Subcutaneous adipose tissue (tissue), 4 donors: ENCODE results near the gene SPRN. TPM values are rescaled to one million over a fixed set of nuclear protein-coding genes. Genes with fewer than 3 reads are reported as not detected.

Experiments
- small RNA-seq: library from RNA; depleted of rRNA; stranded (forward); fragments of <200 nt; gene quantifications from one replicate; pipeline ENCODE3, GENCODE V24; 2016
- total RNA-seq, 4 donors: library from RNA; depleted of rRNA; stranded (reverse); fragments of >200 nt; gene quantifications; one replicate each; pipeline ENCODE4 v1.1.0, GENCODE V29; 2016
- TF ChIP-seq, protein P1 (sequence below): fragments of 450-650 bp; IDR thresholded peaks from one replicate; pipeline ENCODE4 v1.5.1; 2016; ENCODE audit warnings: low read depth, mild to moderate bottlenecking, control low read depth, antibody characterized with exemption, moderate library complexity

Gene SPRN
- total RNA-seq, 4 donors from 2014 or later = not detected

DNA sequence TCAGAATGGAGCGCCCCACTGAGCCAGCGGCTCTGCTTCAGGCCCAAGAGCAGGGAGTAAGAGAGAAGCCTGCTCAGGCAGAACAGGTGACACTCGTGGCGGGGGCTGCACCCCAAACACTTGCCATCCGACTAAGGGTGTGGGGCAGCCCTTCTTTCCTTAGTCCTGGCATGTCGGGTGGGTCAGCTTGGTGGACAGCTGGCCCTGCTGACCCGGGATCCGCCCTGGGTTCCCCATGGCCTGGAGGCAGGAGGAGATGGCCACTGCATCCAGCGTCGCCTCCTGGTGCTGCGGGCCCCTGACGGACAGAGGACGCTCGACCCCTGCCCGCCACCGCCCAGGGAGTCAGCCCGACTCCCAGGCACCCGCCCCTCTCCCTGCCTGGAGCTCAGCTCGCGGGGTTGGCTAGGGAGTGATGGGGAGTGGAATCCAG is 46.6 kb downstream of the SPRN start:
- TF ChIP-seq, protein P1, sequence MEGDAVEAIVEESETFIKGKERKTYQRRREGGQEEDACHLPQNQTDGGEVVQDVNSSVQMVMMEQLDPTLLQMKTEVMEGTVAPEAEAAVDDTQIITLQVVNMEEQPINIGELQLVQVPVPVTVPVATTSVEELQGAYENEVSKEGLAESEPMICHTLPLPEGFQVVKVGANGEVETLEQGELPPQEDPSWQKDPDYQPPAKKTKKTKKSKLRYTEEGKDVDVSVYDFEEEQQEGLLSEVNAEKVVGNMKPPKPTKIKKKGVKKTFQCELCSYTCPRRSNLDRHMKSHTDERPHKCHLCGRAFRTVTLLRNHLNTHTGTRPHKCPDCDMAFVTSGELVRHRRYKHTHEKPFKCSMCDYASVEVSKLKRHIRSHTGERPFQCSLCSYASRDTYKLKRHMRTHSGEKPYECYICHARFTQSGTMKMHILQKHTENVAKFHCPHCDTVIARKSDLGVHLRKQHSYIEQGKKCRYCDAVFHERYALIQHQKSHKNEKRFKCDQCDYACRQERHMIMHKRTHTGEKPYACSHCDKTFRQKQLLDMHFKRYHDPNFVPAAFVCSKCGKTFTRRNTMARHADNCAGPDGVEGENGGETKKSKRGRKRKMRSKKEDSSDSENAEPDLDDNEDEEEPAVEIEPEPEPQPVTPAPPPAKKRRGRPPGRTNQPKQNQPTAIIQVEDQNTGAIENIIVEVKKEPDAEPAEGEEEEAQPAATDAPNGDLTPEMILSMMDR = no peak

DNA sequence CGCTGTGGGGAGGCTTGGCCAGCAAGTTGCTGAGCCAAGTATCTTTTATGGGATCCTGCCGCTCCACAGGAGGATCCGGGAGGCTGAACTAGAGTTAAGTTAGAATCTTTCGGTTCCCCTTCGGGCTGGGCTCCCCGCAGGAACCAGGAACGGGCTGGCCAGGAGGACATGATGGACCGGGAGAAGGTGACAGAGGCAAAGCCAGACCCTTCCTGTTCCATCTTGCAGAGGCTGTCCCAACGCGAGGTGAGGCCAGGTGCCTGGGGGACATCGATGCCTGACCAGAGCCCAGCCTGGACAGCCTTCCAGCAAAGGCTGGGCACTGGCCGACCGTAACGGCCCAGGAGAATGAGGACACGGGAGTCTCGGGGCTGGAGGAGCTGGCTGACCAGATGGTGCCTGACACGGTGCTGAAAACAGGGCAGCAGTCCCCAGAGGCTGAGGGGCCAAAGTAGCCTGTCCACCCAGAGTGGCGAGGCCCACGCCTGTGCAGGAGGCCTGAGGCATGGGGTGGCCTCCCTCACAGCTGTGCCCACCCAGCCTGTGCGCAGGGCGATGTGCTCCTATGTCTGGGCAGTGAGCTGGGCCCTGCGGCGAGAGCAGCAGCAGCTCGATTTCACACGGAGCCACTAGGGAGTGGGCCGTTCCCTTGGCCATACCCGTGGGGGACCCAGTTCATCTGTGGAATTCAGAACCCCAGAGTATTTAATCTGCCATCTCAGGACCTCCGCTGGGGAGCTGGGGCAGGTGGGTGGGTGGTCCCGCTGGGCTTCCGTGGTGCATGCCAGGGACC is 47.2 kb downstream of the SPRN start:
- TF ChIP-seq, protein P1 = no peak

DNA sequence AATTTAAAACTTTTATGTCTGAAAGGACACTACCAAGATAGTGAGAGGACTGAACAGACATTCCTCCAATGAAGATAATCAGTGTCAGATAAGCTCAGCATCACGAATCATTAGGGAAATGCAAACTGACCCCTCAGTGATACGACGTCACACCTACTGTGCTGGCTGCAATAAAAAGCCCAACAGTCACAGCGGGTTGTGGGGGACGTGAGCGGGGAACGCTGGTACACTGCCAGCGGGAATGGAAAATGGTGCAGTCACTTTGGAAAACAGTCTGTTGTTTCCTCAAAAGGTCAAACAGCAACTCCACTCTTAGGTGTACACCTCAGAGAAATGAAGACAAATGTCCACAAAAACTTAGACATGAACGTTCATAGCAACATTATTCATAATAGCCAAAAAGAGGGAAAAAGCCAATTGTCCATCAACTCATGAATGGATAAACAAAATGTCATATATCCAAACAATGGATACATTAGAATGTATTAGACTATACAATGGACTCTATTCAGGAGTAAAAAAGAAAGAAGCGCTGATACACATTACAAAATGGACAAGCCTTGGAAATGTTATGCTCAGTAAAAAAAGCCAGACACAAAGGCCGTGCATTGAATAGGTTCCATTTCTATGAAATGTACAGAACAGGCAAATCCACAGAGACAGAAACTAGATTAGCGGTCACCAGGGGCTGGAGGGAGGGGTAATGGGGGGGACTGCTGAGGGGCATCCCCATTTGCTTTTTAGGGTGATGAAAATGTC is 48.9 kb downstream of the SPRN start:
- TF ChIP-seq, protein P1 = no peak

DNA sequence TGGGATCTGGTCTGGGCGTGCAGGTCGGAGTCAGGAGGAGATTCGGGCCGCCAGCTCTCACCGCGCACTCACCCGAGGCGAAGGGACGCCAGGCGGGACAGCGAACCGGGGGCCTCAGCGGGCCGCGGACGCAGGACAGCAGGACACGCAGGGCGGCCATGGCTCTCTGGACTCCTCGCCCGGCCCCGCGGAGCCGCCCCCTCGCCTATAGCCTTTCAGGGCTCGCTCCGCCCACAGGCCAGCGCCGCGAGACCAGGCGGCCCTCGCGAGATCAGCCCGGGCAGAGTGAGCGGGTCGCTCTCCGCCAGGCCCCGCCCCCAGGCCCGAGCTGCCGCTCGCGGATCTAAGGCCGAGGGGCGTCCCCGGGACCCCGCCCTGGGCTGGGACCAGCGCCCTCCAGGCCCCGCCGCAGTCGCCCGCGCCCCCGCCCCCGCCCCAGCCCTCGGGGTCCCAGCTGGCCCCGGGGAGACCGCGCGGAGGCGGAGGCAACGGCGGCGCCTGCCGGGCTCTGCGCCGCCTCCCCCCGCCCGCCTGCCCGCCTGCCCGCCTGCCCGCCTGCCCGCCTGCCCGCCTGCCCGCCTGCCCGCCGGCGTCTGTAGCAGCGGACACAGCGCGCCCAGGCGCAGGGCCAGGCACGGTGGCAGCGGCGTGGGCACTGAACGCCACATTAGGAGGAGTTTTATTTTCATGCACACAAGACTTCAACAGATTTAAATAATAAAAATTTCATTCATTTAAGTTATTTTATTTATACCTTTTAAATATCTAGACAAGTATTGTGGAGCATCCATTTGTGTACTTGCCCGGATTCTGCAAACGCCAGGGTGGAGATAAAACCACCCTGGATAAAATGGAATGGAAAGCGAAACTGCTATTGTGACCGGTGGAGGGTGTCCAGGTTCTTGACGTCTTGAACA is 51.0 kb downstream of the SPRN start, which contains the start of gene ECHS1:
TSS of gene ECHS1 (minus strand) at position 181 of the 917 bp plus-strand sequence. CDS start at position 160, 21 bp downstream.
- TF ChIP-seq, protein P1 = no peak

DNA sequence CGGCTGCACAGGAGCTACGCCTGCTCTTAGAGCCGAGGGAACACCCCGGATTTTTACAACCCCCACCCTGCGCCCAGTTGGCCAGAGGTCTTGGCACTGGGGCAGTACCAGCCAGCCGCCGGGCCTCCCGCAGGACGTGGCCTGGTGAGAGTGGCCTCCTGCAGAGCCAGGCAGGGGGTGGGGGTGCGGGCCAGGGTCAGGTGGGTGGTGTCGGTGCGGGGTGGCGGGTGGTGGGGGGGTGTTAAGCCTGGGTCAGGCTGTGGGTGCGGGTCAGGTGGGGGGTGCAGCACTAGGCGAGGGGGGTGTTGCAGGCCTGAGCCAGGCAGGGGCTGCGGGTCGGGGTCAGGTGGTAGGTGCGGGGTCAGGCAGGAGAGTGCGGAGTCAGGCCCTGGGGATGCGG is 51.9 kb downstream of the SPRN start:
- TF ChIP-seq, protein P1 = no peak

Small RNAs within 50 kb of the gene (small RNA-seq; reads per million reads assigned to genes)
- gene AL360181.4 (not detected), gene MIR3944 (not detected)

Other genes starting within 250 kb of the SPRN start
- gene UTF1, start 194.4 kb downstream of the SPRN start, total RNA-seq = not detected
- 1 to 10 TPM; 1.3 to 3.6 (median 2.9) TPM for gene VENTX, start 186.8 kb downstream of the SPRN start, total RNA-seq
- 10 to 100 TPM in 1 of 4 donors, 1 to 10 TPM in 2, under 1 TPM in 1; 0.65 to 27.9 (median 3.3) TPM for gene ADAM8, start 147.8 kb downstream of the SPRN start, total RNA-seq
- 10 to 100 TPM; 24.5 to 43.9 (median 36.8) TPM for gene TUBGCP2, start 115.8 kb downstream of the SPRN start, total RNA-seq
- gene ZNF511, start 115.7 kb downstream of the SPRN start, total RNA-seq = 10 to 100 TPM; 17.2 to 29.0 (median 25.3) TPM
- gene CALY, start 87.7 kb downstream of the SPRN start, total RNA-seq = under 1 TPM in 1 of 4 donors, not detected in 3; 0.34 TPM
- gene PRAP1, start 77.3 kb downstream of the SPRN start, total RNA-seq = not detected
- gene FUOM, start 66.6 kb downstream of the SPRN start, total RNA-seq = 10 to 100 TPM; 16.5 to 43.2 (median 29.6) TPM
- 100 to 1,000 TPM; 106 to 317 (median 123) TPM for gene ECHS1, start 51.3 kb downstream of the SPRN start, total RNA-seq
- gene PAOX, start 45.4 kb downstream of the SPRN start, total RNA-seq = 10 to 100 TPM in 1 of 4 donors, 1 to 10 TPM in 3; 2.4 to 18.6 (median 8.1) TPM
- 10 to 100 TPM; 14.8 to 29.7 (median 23.1) TPM for gene MTG1, start 30.5 kb downstream of the SPRN start, total RNA-seq
- 1 to 10 TPM; 1.8 to 5.5 (median 2.0) TPM for gene SCART1, start 29.3 kb upstream of the SPRN start, total RNA-seq
- 1 to 10 TPM in 3 of 4 donors, not detected in 1; 1.1 to 3.2 (median 1.4) TPM for gene CYP2E1, start 102.7 kb upstream of the SPRN start, total RNA-seq
- 10 to 100 TPM in 1 of 4 donors, 1 to 10 TPM in 1, not detected in 2; 1.1 to 13.2 TPM for gene SYCE1, start 141.0 kb upstream of the SPRN start, total RNA-seq
- not detected for gene FRG2B, start 202.2 kb upstream of the SPRN start, total RNA-seq